Measurements from ENCODE around the gene ZFP36L1.

DNA sequence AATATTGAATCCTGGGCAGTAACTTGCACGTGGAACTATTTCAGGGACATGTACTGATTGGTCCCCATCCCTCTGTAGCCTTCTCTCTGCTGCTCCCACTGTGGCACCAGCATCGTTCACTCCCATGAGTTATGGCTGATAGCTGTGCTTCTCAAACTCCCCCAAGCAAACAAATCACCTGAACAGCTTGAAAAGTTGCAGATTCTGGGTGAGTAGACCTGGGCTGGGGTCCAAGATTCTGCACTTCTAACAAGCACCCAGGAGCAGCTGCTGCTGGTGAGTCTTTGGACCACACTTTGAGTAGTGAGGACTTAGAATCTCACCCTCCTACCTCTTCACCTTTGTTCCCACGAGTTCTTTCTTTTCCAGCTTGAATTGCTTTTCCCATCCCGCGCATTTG lies 49.4 kb upstream of the ZFP36L1 start:
- no peak for TF ChIP-seq EP300 (IDR thresholded peaks at IDR 0.05)
- TF ChIP-seq, protein P1, sequence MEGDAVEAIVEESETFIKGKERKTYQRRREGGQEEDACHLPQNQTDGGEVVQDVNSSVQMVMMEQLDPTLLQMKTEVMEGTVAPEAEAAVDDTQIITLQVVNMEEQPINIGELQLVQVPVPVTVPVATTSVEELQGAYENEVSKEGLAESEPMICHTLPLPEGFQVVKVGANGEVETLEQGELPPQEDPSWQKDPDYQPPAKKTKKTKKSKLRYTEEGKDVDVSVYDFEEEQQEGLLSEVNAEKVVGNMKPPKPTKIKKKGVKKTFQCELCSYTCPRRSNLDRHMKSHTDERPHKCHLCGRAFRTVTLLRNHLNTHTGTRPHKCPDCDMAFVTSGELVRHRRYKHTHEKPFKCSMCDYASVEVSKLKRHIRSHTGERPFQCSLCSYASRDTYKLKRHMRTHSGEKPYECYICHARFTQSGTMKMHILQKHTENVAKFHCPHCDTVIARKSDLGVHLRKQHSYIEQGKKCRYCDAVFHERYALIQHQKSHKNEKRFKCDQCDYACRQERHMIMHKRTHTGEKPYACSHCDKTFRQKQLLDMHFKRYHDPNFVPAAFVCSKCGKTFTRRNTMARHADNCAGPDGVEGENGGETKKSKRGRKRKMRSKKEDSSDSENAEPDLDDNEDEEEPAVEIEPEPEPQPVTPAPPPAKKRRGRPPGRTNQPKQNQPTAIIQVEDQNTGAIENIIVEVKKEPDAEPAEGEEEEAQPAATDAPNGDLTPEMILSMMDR (IDR thresholded peaks at IDR 0.05): no peak
